ENCODE measurements around the gene TAB2. TPM values are rescaled to one million over a fixed set of nuclear protein-coding genes. Genes with fewer than 3 reads are reported as not detected.

Gene TAB2
- total and polyA plus RNA-seq, 2 of the 8 experiments (the other 6 are each of a cell fraction or from before 2014, with no cell fraction given) = 40.4 to 63.0 TPM

- TF ChIP-seq CHD7 (IDR thresholded peaks at IDR 0.05; ENCODE audit: insufficient replicate concordance, low read length) (no peak), CHD2 (IDR thresholded peaks at IDR 0.05; ENCODE audit: low read length) (no peak)
Measured at GRCh38 chr6:149330133-149330532, 12.6 kb downstream of the TAB2 start (continued).
